Naive B cell (primary cell): ENCODE measurements around the gene CTNND2. TPM values are rescaled to one million over a fixed set of nuclear protein-coding genes. Genes with fewer than 3 reads are reported as not detected.

ENCODE experiments used
- ATAC-seq, 2 donors: fragments of 150-1000 bp; cut with Tn5 transposase; 2 replicates each; pipeline ENCODE4 v1.10.0; 2021; ENCODE audit warnings: low read depth in 2 of 2, mild to moderate bottlenecking in 2 of 2, moderate library complexity in 2 of 2
- DNase-seq: peaks from one replicate; pipeline ENCODE4 v3.0.0; 2022
- H3K27ac Mint-ChIP-seq, 6 donors: one replicate each; pipeline ENCODE4 v1.8.0; 2020 to 2022; ENCODE audit warnings: mild to moderate bottlenecking in 6 of 6, mixed read lengths in 6 of 6, moderate library complexity in 5 of 6, inconsistent platforms in 2 of 6
- H3K27me3 Mint-ChIP-seq, 3 donors: one replicate each; pipeline ENCODE4 v1.8.0; 2021 to 2022; ENCODE audit warnings: mixed read lengths in 3 of 3, mild to moderate bottlenecking in 1 of 3
- H3K36me3 Mint-ChIP-seq, 2 donors: one replicate each; pipeline ENCODE4 v1.8.0; 2020 to 2022; ENCODE audit warnings: mixed read lengths in 2 of 2, inconsistent platforms in 1 of 2, mild to moderate bottlenecking in 1 of 2
- H3K4me1 Mint-ChIP-seq, 3 donors: one replicate each; pipeline ENCODE4 v1.8.0; 2020 to 2022; ENCODE audit warnings: mixed read lengths in 3 of 3, inconsistent platforms in 1 of 3, mild to moderate bottlenecking in 1 of 3, moderate library complexity in 1 of 3
- H3K4me3 Mint-ChIP-seq, 8 donors: one replicate each; pipeline ENCODE4 v1.8.0; 2020 to 2022; ENCODE audit warnings: mild to moderate bottlenecking in 8 of 8, mixed read lengths in 8 of 8, moderate library complexity in 8 of 8, inconsistent platforms in 2 of 8
- H3K9me3 Mint-ChIP-seq, 7 donors: one replicate each; pipeline ENCODE4 v1.8.0; 2020 to 2022; ENCODE audit warnings: mixed read lengths in 7 of 7, mild to moderate bottlenecking in 5 of 7, inconsistent platforms in 2 of 7, moderate library complexity in 1 of 7
- polyA plus RNA-seq, 6 donors: library from polyadenylated mRNA; unstranded; fragments of 300-500 nt; fragmentation: Illumina TruSeq; gene quantifications; one replicate each; pipeline ENCODE4 v1.2.3, GENCODE V29; 2021; ENCODE audit warnings: low read depth in 6 of 6

Gene CTNND2
- polyA plus RNA-seq, 6 donors from 2014 or later = not detected

- DNase-seq = no peak
These were observed 112.5 kb downstream of the CTNND2 start for GRCh38 chr5:11791792-11792191.

GRCh38 chr5:11790201-11790600 lies 114.0 kb downstream of the CTNND2 start:
- no peak for DNase-seq
- ATAC-seq = no peak
- no peaks in the 10 kb centered on the region for H3K4me1 Mint-ChIP-seq
- H3K27me3 Mint-ChIP-seq = no peaks in the 10 kb centered on the region
- no peak overlapping the region for H3K27ac Mint-ChIP-seq
- H3K36me3 Mint-ChIP-seq = no peaks in the 10 kb centered on the region
- peaks cover 0 to 11% (median 2%) of the 10 kb centered on the region in 7 donors for H3K9me3 Mint-ChIP-seq
- H3K4me3 Mint-ChIP-seq = no peak overlapping the region

More at GRCh38 chr5:11791792-11792191, 112.5 kb downstream of the CTNND2 start:
- Mint-ChIP-seq H3K27me3 (no peaks in the 10 kb centered on the region), H3K4me1 (no peaks in the 10 kb centered on the region), H3K9me3 (peaks cover 0 to 13% (median 2%) of the 10 kb centered on the region in 7 donors), H3K27ac (no peak overlapping the region), H3K36me3 (no peaks in the 10 kb centered on the region), H3K4me3 (no peak overlapping the region)
- ATAC-seq = no peak

- Mint-ChIP-seq H3K9me3 (peaks cover 0 to 23% (median 3%) of the 10 kb centered on the region in 7 donors), H3K36me3 (no peaks in the 10 kb centered on the region), H3K27me3 (no peaks in the 10 kb centered on the region), H3K4me3 (no peak overlapping the region), H3K27ac (no peak overlapping the region), H3K4me1 (no peaks in the 10 kb centered on the region)
- DNase-seq (no peak), ATAC-seq (no peak)
These were observed 118.4 kb downstream of the CTNND2 start for GRCh38 chr5:11785771-11786352.

GRCh38 chr5:11780641-11781345 lies 123.5 kb downstream of the CTNND2 start:
- no peak overlapping the region for H3K4me3 Mint-ChIP-seq
- peaks cover 2 to 36% (median 8%) of the 10 kb centered on the region in 7 donors for H3K9me3 Mint-ChIP-seq
- no peaks in the 10 kb centered on the region for H3K27me3 Mint-ChIP-seq
- no peaks in the 10 kb centered on the region for H3K36me3 Mint-ChIP-seq
- DNase-seq = no peak
- ATAC-seq = no peak
- peak overlapping the region in 1 of 6 donors; percentile 42 for H3K27ac Mint-ChIP-seq
- no peaks in the 10 kb centered on the region for H3K4me1 Mint-ChIP-seq

- Mint-ChIP-seq H3K27me3 (no peaks in the 10 kb centered on the region), H3K4me3 (no peak overlapping the region), H3K27ac (no peak overlapping the region), H3K9me3 (peaks cover 0 to 24% (median 5%) of the 10 kb centered on the region in 7 donors), H3K4me1 (no peaks in the 10 kb centered on the region), H3K36me3 (no peaks in the 10 kb centered on the region)
- ATAC-seq (no peak), DNase-seq (no peak)
These were observed 127.2 kb downstream of the CTNND2 start for GRCh38 chr5:11777096-11777495.

GRCh38 chr5:11770310-11770709 lies 133.9 kb downstream of the CTNND2 start:
- H3K36me3 Mint-ChIP-seq = no peaks in the 10 kb centered on the region

GRCh38 chr5:11760934-11761603 lies 143.2 kb downstream of the CTNND2 start:
- no peak for ATAC-seq
- H3K27me3 Mint-ChIP-seq = no peaks in the 10 kb centered on the region
- no peak overlapping the region for H3K4me3 Mint-ChIP-seq
- peaks cover 3 to 24% (median 6%) of the 10 kb centered on the region in 7 donors for H3K9me3 Mint-ChIP-seq
- no peaks in the 10 kb centered on the region for H3K4me1 Mint-ChIP-seq
- H3K36me3 Mint-ChIP-seq = no peaks in the 10 kb centered on the region
- DNase-seq = no peak
- H3K27ac Mint-ChIP-seq = no peak overlapping the region

More at GRCh38 chr5:11770310-11770709, 133.9 kb downstream of the CTNND2 start:
- no peak for ATAC-seq
- Mint-ChIP-seq H3K27ac (no peak overlapping the region), H3K9me3 (peaks cover 0 to 15% (median 2%) of the 10 kb centered on the region in 7 donors), H3K4me1 (no peaks in the 10 kb centered on the region), H3K4me3 (peak overlapping the region in 1 of 8 donors; percentile 47), H3K27me3 (no peaks in the 10 kb centered on the region)
- no peak for DNase-seq

GRCh38 chr5:11758321-11758720 lies 145.9 kb downstream of the CTNND2 start:
- no peak overlapping the region for H3K27ac Mint-ChIP-seq
- no peaks in the 10 kb centered on the region for H3K36me3 Mint-ChIP-seq
- H3K9me3 Mint-ChIP-seq = peaks cover 0 to 17% (median 0%) of the 10 kb centered on the region in 7 donors
- ATAC-seq (no peak), DNase-seq (no peak)
- H3K4me3 Mint-ChIP-seq = no peak overlapping the region
- no peaks in the 10 kb centered on the region for H3K4me1 Mint-ChIP-seq
- no peaks in the 10 kb centered on the region for H3K27me3 Mint-ChIP-seq

- H3K27me3 Mint-ChIP-seq = no peaks in the 10 kb centered on the region
- H3K36me3 Mint-ChIP-seq = no peaks in the 10 kb centered on the region
These were observed 146.6 kb downstream of the CTNND2 start for GRCh38 chr5:11757661-11758060.

GRCh38 chr5:11737010-11737409 lies 167.2 kb downstream of the CTNND2 start:
- Mint-ChIP-seq H3K36me3 (no peaks in the 10 kb centered on the region), H3K9me3 (peaks cover 0 to 12% (median 8%) of the 10 kb centered on the region in 7 donors), H3K4me1 (no peaks in the 10 kb centered on the region), H3K27me3 (no peaks in the 10 kb centered on the region), H3K4me3 (no peak overlapping the region), H3K27ac (no peak overlapping the region)
- no peak for DNase-seq
- no peak for ATAC-seq

More at GRCh38 chr5:11757661-11758060, 146.6 kb downstream of the CTNND2 start:
- H3K27ac Mint-ChIP-seq = no peak overlapping the region
- no peak for DNase-seq
- no peak overlapping the region for H3K4me3 Mint-ChIP-seq
- peaks cover 0 to 11% (median 0%) of the 10 kb centered on the region in 7 donors for H3K9me3 Mint-ChIP-seq
- H3K4me1 Mint-ChIP-seq = no peaks in the 10 kb centered on the region
- ATAC-seq = no peak

GRCh38 chr5:11734369-11734768 lies 169.9 kb downstream of the CTNND2 start:
- Mint-ChIP-seq H3K4me1 (no peaks in the 10 kb centered on the region), H3K36me3 (no peaks in the 10 kb centered on the region), H3K27ac (no peak overlapping the region), H3K4me3 (no peak overlapping the region), H3K9me3 (peaks cover 0 to 8% (median 3%) of the 10 kb centered on the region in 7 donors), H3K27me3 (no peaks in the 10 kb centered on the region)
- ATAC-seq (no peak), DNase-seq (no peak)

GRCh38 chr5:11733840-11734192 lies 170.4 kb downstream of the CTNND2 start:
- no peak for ATAC-seq
- H3K4me1 Mint-ChIP-seq = no peaks in the 10 kb centered on the region
- DNase-seq = no peak
- H3K36me3 Mint-ChIP-seq = no peaks in the 10 kb centered on the region
- H3K27ac Mint-ChIP-seq = no peak overlapping the region
- no peak overlapping the region for H3K4me3 Mint-ChIP-seq
- no peaks in the 10 kb centered on the region for H3K27me3 Mint-ChIP-seq
- H3K9me3 Mint-ChIP-seq = peaks cover 0 to 4% (median 3%) of the 10 kb centered on the region in 7 donors

- DNase-seq (no peak), ATAC-seq (no peak)
- Mint-ChIP-seq H3K4me3 (no peak overlapping the region), H3K27me3 (no peaks in the 10 kb centered on the region), H3K27ac (no peak overlapping the region), H3K9me3 (peaks cover 0 to 4% (median 0%) of the 10 kb centered on the region in 7 donors), H3K36me3 (no peaks in the 10 kb centered on the region), H3K4me1 (no peaks in the 10 kb centered on the region)
These were observed 170.9 kb downstream of the CTNND2 start for GRCh38 chr5:11733185-11733839.
